Prostate gland (tissue), 2 donors: ENCODE measurements around the gene CA5A. TPM values are rescaled to one million over a fixed set of nuclear protein-coding genes. Genes with fewer than 3 reads are reported as not detected.

Experiments used
- DNase-seq: peaks from one replicate; pipeline ENCODE4 v3.0.0-alpha.2; 2019; ENCODE audit warnings: low spot score
- H3K27ac ChIP-seq, 2 donors: fragments of 200-600 bp; sonication (generic); 2 replicates each; pipeline ENCODE4 v1.5.1; 2017 to 2019
- H3K27me3 ChIP-seq: fragments of 200-600 bp; sonication (generic); replicated peaks from 2 replicates; pipeline ENCODE4 v1.5.1; 2019; ENCODE audit not compliant: insufficient read depth
- H3K36me3 ChIP-seq, 2 donors: fragments of 200-600 bp; sonication (generic); 1 replicate in 1 of 2; 2 replicates in 1 of 2; pipeline versions ENCODE4 v1.5.1 to v1.8.1; 2017 to 2019
- H3K4me1 ChIP-seq: fragments of 200-600 bp; sonication (generic); replicated peaks from 2 replicates; pipeline ENCODE4 v1.5.1; 2019
- H3K4me3 ChIP-seq, 2 donors: fragments of 200-600 bp; sonication (generic); 2 replicates each; pipeline ENCODE4 v1.5.1; 2017 to 2019
- H3K9me3 ChIP-seq: fragments of 200-600 bp; sonication (generic); 2 replicates; pipeline ENCODE4 v1.5.1; 2017
- CTCF ChIP-seq, 4 experiments: fragments of 200-600 bp in 2 of 4; fragments of 450-650 bp in 2 of 4; sonication (generic) in 2 of 4; IDR thresholded peaks; 1 replicate in 3 of 4; 2 replicates in 1 of 4; pipeline ENCODE4 v1.5.1; 2016 to 2019; ENCODE audit warnings: antibody characterized with exemption in 4 of 4, mild to moderate bottlenecking in 2 of 4, moderate library complexity in 2 of 4
- POLR2A ChIP-seq: fragments of 450-650 bp; IDR thresholded peaks from one replicate; pipeline ENCODE4 v1.6.1; 2016; ENCODE audit warnings: antibody characterized with exemption, mild to moderate bottlenecking
- POLR2AphosphoS5 ChIP-seq: sonication (generic); formaldehyde crosslinking; IDR thresholded peaks from one replicate; pipeline ENCODE4 v1.6.1; 2017; ENCODE audit warnings: antibody characterized with exemption
- WGBS: methylation state at CpG from one replicate; pipeline ENCODE4 v1.1.5; 2018; 5-methylcytosine and 5-hydroxymethylcytosine counted together
- intact Hi-C: fragments of 100-400 bp; cut with DNase I; formaldehyde crosslinking; loops from one replicate; pipeline ENCODE4 v1.14.2; 2022
- total RNA-seq, 2 donors: library from RNA; depleted of rRNA; stranded (reverse); fragments of >200 nt; gene quantifications; one replicate each; pipeline ENCODE4 v1.1.0, GENCODE V29; 2016

The CA5A gene
- total RNA-seq, 2 donors from 2014 or later, result not detected

- WGBS, result 70% methylated on average over 28 of the region's 28 CpGs
- intact Hi-C loops, result no loop called here
- Histone ChIP-seq H3K4me1 (no peaks in the 10 kb centered on the region), H3K27me3 (no peaks in the 10 kb centered on the region), H3K9me3 (no peaks in the 10 kb centered on the region), H3K27ac (no peak overlapping the region), H3K36me3 (no peaks in the 10 kb centered on the region), H3K4me3 (no peak overlapping the region)
- no peak for TF ChIP-seq CTCF (IDR thresholded peaks at IDR 0.05)
- TF ChIP-seq POLR2A, result no peak
- no peak for TF ChIP-seq POLR2AphosphoS5
- no peak for DNase-seq
Measured at GRCh38 chr16:87847785-87848675, 88.3 kb downstream of the CA5A start.

- H3K4me1 ChIP-seq, result no peaks in the 10 kb centered on the region
- H3K27me3 ChIP-seq, result no peaks in the 10 kb centered on the region
- DNase-seq, result no peak
- 89% methylated on average over 8 of the region's 8 CpGs for WGBS
- no peak overlapping the region for H3K27ac ChIP-seq
- H3K4me3 ChIP-seq, result no peak overlapping the region
- no peaks in the 10 kb centered on the region for H3K9me3 ChIP-seq
- no peaks in the 10 kb centered on the region for H3K36me3 ChIP-seq
- no peak for TF ChIP-seq POLR2A
- no peak for TF ChIP-seq CTCF (IDR thresholded peaks at IDR 0.05)
- no peak for TF ChIP-seq POLR2AphosphoS5
- intact Hi-C loops, result no loop called here
Measured at GRCh38 chr16:87847467-87847784, 88.9 kb downstream of the CA5A start.

GRCh38 chr16:87846705-87847466, 89.4 kb downstream of the CA5A start:
- intact Hi-C loops, result no loop called here
- Histone ChIP-seq H3K27ac (no peak overlapping the region), H3K4me3 (no peak overlapping the region), H3K27me3 (no peaks in the 10 kb centered on the region), H3K9me3 (no peaks in the 10 kb centered on the region), H3K36me3 (no peaks in the 10 kb centered on the region), H3K4me1 (no peaks in the 10 kb centered on the region)
- DNase-seq, result no peak
- TF ChIP-seq POLR2AphosphoS5 (no peak), POLR2A (no peak), CTCF (IDR thresholded peaks at IDR 0.05) (no peak)
- 92% methylated on average over 20 of the region's 25 CpGs for WGBS

GRCh38 chr16:87845807-87846619, 90.3 kb downstream of the CA5A start:
- Histone ChIP-seq H3K4me1 (no peaks in the 10 kb centered on the region), H3K27me3 (no peaks in the 10 kb centered on the region), H3K9me3 (no peaks in the 10 kb centered on the region), H3K36me3 (no peaks in the 10 kb centered on the region), H3K27ac (no peak overlapping the region), H3K4me3 (no peak overlapping the region)
- TF ChIP-seq CTCF (IDR thresholded peaks at IDR 0.05), result no peak
- TF ChIP-seq POLR2A, result no peak
- TF ChIP-seq POLR2AphosphoS5, result no peak
- 86% methylated on average over 26 of the region's 31 CpGs for WGBS
- DNase-seq, result no peak
- intact Hi-C loops, result no loop called here
